Measurements from ENCODE around the gene CORO1C.
"Not testable (repeated sequence)": the region's sequence is repeated elsewhere in the genome, so short reads cannot be mapped to it uniquely, and the experiment has no call there.

Gene CORO1C

DNA sequence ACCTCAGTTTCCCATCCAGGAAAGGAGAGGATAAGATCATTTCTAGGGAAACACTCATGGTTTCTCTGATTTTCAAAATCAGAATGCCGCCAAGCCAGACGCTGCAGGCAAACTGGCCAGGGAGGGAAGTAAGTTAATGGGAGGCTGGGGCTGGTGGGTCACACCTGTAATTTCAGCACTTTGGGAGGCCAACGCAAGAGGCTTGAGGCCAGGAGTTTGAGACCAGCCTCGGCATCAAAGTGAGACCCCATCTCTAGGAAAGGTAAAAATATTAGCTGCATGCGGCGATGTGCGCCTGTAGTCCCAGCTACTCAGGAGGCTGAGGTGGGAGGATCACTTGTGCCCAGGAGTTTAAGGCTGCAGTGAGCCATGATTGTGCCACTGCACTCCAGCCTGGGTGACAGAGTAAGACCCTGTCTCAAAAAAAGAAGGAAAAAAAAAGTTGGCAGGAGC is 98.2 kb downstream of the CORO1C start:
- DNase-seq = no peak

GRCh38 chr12:108631261-108631660 is 100.1 kb downstream of the CORO1C start:
- DNase-seq = not testable (repeated sequence)

- DNase-seq = no peak
These were observed 100.7 kb downstream of the CORO1C start for GRCh38 chr12:108630481-108631207.

DNA sequence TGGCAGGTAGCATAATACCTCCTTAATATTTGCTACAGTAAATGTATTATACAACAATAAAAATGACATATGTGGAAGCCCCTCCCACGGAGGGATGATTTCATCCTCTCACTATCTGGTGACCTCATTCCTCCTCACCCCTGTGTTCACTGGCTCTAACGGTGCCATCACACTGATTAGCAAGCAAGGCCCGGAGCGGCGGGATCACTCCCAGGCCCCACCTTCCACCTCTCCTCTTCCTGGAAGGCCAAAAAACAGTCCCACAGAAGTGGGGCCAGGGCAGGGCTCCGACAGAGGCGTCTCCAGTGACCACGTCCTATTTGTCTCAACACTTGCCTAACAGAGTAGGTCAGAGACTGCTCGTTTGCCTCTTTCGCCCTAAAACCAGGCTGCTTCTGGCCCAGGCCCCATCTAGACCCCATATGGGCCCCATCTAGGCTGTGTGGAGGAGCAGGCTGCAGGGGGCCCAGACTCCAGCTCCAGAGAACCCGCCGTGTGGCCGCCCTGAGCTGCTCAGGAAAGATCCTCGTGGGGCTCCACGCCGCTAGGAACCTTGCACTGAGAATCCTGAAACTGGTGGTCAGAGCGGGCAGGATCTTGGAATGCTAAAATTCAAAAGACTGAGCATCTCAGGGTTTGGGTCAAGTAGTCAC is 101.4 kb downstream of the CORO1C start:
- no peak for DNase-seq

DNA sequence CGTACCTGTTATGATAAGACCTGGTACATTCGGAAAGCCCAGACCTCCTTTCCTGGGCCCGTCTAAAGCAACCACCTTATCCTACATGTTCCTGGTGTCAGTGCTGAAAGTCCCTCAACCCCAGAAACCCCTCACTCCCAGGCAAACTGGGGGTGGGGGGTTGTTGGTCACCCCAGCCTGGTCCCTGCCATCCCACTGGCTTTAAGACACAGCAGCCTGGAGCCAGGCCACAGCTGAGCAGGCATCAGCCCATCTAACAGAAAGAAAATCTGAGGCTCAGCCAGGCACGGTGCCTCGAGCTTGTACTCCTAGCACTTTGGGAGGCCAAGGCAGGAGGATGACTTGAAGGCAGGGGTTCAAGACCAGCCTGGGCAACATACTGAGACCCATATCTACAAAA is 102.2 kb downstream of the CORO1C start:
- no peak for DNase-seq

- DNase-seq = no peak
These were observed 104.0 kb downstream of the CORO1C start for GRCh38 chr12:108627134-108627920.

DNA sequence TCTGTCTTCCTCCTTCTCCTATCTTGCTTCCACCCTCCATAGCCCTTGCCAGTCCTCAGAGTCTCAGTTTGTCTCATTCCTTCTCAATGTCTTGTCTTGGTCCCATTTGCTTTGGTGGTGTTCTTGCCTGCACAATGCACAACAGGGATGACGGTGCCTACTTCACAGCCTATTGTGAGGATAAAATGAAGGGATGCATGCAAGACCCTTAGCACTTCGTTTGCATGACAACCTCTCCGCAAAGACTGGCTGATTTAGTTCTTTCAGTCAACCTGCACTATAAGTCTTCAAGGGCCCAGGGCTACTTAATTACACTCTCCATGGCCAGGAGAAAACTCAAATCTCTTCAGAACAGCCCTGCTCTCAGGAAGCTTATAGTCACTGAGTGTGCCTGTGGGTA is 106.1 kb downstream of the CORO1C start:
- no peak for DNase-seq

DNA sequence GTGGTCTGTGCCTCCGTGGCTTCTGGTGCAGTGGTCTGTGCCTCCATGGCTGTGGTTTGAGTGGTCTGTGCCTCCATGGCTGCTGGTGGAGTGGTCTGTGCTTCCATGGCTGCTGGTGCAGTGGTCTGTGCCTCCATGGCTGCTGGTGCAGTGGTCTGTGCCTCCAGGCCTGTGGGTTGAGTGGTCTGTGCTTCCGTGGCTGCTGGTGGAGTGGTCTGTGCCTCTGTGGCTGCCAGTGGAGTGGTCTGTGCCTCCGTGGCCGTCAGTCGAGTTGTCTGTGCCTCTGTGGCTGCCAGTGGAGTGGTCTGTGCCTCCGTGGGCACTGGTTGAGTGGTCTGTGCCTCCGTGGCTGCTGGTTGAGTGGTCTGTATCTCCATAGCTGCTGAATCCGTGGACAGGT is 107.7 kb downstream of the CORO1C start:
- DNase-seq = no peak

GRCh38 chr12:108622921-108623514 is 108.3 kb downstream of the CORO1C start:
- DNase-seq = no peak

DNA sequence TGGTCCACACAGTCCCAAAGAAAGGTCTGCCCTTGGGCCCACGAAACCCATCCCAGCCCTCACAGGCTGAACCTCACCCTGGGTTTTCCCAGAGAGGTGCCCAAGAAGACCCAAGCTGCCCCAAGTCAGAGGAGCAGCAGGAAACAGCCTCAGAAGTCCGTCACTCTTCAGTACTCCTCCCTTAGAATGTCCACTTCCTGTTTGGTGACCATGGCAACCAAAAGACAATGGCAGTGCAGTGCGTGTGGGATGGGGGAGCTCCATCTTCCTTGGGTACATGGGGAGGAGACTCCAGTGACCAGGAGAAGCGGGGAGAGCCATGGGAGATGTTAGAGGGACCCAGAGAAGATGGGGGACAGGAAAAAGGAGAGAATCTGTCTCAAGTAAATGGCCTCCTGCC is 108.9 kb downstream of the CORO1C start:
- DNase-seq = no peak

GRCh38 chr12:108621161-108621560 is 110.2 kb downstream of the CORO1C start:
- no peak for DNase-seq

GRCh38 chr12:108620236-108620879 is 111.0 kb downstream of the CORO1C start:
- DNase-seq = peak; percentile 13 to 15

DNA sequence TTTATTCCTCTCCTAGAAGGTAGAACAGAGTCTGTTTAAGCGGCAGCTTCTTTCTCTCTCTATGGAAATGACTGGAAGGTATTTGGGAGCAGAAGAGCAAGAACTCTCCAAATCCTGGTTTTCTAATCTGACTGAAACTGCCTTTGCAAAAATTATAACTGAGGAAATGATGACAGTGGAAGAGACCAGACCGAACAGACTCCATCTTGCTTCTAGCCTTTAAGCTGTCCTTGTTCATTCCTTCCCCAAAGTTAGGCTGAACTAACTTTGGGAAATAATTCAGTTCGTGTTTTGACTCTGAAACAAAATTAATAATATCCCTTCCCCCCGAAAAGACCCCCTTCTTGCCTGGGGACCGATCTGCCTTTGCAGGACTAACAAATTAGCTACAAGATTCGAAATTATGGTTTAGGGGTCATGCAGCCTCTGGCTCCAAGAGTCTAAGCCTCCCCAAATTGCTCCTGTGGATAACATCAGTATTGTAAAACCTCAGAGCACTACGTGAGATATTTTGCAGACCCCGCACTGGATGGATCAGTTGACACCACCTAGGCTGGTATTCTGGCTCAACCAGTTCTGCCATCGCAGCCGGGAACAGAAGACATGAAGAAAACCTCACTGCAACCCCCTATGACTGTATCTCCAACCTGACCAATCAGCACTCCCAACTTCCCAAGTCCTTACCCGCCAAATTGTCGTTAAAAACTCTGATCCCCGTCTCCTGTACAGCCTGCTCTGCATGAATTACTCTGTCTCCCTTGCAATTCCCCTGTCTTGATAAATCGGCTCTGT is 111.8 kb downstream of the CORO1C start:
- no peak for DNase-seq

GRCh38 chr12:108618953-108619274 is 112.4 kb downstream of the CORO1C start:
- not testable (repeated sequence) for DNase-seq

DNA sequence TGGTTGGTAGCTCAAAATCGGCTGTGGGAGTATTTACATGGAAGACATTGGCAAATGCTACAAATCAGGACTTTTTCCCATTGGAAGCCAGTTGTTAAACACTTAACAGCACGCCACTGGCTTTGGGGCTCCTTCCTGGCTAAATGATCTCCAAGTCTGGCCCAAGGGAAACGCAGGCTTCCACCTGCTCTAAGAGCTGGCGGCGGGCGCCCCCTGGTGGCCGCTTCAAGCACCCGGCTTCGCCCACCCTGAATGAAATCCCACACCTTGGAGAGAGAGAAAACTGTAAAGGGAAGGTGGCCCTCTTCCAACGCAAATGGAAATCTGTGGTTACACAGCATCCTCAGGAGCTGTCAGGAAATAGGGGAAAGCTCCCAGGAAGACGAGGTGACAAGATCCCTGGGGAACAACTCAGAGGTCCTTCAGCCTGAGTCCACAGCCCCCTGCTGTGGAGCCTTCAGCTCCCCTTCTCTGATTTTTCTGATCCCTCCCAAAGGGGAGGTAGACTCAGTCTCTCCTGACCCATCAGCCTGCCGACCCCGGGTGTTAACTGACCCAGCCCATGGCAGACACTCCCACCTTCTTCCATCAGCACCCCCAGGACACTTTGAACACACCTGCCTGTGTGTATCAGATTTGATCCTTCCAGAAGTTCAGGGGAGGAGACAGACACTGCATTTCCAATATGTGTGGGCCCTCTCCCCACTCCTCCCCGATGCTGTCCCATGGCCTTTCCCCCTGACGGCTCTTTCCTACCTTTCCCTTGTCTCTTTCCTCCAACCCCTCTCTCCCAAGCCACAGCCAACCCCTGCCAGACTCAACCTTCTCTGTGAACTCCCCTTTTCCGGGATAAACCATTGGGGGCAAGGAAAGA is 113.0 kb downstream of the CORO1C start:
- peak; percentile 73 to 81 for DNase-seq

DNA sequence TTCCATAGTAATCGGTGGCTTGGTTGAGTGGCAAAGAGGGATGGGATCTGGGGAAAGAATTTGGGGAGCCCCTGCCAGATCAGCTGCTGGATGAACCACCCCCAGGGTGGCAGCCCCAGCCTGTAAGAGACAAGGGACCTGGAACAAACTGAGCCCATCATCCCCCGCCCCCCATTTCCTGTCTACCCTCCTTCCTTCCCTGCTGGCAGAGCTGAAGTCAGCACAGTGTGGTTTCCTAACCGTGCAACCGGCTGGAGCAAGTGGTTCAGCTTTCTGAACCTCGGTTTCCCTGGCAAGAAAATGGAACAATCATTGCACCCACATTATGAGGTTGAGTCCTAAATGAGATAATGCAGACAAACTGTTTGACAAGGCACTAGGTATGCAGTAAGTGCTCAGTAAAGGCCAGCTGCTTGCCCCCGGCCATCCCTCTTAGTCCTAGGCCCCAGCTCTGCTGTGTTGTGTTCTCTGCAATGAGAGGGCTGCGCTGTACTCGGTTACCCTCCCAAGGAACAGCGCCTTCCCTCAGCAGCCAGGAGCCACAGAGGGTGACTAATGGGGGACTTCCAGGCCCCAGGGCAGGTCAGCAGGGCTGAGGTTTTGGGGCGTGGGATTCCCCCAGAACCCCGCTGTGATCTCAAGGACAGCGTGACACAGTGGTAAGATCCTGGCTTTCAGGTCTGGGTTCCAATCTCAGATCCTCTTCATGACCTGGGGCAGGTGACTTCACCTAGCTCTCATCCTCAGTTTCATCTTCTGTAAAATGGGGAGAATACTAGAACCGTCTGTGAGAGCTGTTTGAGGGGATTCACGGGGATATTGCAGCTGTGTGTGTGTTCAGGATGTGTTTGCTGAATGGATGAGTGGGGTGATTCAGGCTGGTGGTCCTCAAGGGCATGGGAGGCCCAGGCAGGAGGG is 114.1 kb downstream of the CORO1C start:
- DNase-seq = peak; percentile 70 to 82

- no peak for DNase-seq
These were observed 115.0 kb downstream of the CORO1C start for GRCh38 chr12:108616359-108616758.

DNA sequence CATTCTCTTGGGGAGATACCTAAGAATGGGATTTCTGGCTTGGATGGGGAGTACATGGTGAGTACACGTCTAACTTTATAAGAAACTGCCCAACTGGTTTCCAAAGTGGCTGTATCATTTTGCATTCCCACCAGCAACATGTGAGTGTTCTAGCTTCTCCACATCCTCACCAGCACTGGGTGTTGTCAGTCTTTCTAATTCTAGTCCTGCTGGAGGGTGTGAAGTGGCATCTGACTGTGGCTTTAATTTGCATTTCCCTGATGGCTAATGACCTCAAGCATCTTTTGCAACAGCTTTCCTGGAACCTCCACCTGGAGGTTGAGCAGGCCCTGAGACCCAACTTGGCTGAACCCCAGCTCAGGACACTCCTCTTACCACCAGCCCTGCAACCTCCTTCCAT is 115.4 kb downstream of the CORO1C start:
- no peak for DNase-seq

GRCh38 chr12:108614639-108615038 is 116.7 kb downstream of the CORO1C start:
- DNase-seq = no peak

GRCh38 chr12:108614041-108614440 is 117.3 kb downstream of the CORO1C start:
- DNase-seq = no peak

All from Kasumi-1 (cell line).